Measurements from ENCODE around the gene IPO7.

GRCh38 chr11:9489080-9489765 lies 104.8 kb downstream of the IPO7 start:
- no peak for TF ChIP-seq CTCF (IDR thresholded peaks at IDR 0.05)
- TF ChIP-seq POLR2A (IDR thresholded peaks at IDR 0.05) = no peak
